Measurements from ENCODE around the gene GRK6. TPM values are rescaled to one million over a fixed set of nuclear protein-coding genes. Genes with fewer than 3 reads are reported as not detected.
"Not testable (repeated sequence)": the region's sequence is repeated elsewhere in the genome, so short reads cannot be mapped to it uniquely, and the experiment has no call there.

GRK6 gene
- total RNA-seq, 4 donors from 2014 or later, result 16.1 to 45.5 (median 27.2) TPM

DNA sequence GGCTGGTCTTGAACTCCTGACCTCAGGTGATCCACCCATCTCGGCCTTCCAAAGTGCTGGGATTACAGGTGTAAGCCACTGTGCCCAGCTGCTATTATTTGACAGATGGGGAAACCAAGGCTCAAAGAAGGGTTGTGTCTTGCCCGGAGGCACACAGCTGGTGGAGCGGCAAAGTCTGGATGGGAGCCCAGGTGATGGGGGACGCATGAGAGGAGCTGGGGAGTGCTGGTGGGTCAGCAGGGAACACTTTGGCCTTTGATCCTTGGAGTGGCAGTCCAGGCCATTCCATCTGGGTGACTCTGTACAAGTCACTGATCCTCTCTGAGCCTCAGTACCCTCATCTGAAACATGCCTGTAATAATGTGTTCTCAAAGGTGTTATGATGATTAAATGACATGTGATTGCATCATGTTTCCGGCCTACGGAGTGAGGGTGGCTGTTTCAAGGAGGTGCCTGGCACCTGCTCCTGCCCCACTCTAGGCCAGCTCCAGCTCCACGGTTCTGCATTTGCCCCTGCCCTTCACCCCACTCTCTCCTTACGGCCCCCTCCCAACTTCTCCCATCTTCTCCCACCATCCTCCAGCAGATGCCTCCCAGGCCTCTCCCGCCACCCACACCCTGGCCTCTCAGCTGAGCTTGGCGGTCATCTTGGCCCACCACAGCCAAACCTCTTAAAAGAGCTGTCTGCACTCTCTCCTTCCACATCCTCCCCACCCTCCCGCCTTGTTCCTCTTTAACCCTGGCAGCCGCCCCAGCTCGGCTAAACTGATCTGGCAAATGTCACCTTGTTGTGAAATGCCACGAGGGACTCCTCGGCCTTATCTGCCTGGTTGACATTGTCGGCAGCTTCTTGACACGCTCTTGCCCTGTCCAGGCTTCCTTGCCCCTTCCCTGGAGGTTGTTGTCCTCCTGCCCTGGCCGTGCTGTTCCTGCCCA lies 52.5 kb downstream of the GRK6 start:
- peak; percentile 38 for ATAC-seq (ENCODE audit: low FRiP score)
- DNase-seq (ENCODE audit: low spot score), result no peak
- TF ChIP-seq, protein P1, sequence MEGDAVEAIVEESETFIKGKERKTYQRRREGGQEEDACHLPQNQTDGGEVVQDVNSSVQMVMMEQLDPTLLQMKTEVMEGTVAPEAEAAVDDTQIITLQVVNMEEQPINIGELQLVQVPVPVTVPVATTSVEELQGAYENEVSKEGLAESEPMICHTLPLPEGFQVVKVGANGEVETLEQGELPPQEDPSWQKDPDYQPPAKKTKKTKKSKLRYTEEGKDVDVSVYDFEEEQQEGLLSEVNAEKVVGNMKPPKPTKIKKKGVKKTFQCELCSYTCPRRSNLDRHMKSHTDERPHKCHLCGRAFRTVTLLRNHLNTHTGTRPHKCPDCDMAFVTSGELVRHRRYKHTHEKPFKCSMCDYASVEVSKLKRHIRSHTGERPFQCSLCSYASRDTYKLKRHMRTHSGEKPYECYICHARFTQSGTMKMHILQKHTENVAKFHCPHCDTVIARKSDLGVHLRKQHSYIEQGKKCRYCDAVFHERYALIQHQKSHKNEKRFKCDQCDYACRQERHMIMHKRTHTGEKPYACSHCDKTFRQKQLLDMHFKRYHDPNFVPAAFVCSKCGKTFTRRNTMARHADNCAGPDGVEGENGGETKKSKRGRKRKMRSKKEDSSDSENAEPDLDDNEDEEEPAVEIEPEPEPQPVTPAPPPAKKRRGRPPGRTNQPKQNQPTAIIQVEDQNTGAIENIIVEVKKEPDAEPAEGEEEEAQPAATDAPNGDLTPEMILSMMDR (IDR thresholded peaks at IDR 0.05), result no peak

DNA sequence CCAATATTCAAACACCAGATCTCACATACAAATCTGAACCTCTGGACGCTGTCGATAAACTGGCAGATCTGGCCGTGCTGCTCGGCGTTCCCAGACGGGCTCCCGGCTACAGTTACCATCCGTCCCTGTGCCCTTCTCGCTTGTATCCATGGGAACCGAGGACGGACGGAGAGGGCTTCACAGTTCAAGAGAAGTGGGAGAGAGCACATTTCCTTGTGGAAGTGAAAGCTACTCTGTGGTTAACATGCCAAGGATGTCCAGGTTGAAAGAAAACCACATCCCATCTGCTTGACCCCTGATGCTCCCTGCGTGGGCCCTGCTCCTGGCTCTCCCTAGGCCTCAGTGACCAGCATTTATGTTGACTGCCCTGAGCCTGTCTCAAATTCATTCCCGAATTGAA lies 53.3 kb downstream of the GRK6 start:
- TF ChIP-seq, protein P1 (IDR thresholded peaks at IDR 0.05), result no peak
- ATAC-seq (ENCODE audit: low FRiP score) (peak; percentile 24), DNase-seq (ENCODE audit: low spot score) (no peak)

DNA sequence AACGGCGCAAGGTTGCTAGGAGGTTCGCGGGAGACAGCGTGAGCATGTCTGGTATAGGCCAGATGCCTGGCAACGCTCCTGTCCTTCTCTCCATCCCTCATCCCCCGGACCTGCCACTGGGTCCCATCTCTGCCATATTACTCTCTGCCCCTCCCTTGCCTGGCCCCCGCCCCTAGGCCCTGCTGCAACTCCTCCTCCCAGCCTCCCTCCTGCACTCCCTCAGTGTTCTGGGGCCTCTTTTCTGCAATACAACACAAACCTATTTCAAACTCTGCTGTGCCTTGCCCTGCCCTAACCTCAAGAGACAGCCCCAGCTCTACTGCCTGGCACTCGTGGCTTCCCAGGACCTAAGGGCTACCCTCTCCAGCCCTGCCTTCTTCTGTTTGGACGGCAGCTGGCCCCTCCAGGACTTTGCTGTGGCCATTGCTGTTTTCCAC lies 55.9 kb downstream of the GRK6 start:
- DNase-seq (ENCODE audit: low spot score) (no peak), ATAC-seq (ENCODE audit: low FRiP score) (no peak)
- TF ChIP-seq, protein P1 (IDR thresholded peaks at IDR 0.05), result no peak

DNA sequence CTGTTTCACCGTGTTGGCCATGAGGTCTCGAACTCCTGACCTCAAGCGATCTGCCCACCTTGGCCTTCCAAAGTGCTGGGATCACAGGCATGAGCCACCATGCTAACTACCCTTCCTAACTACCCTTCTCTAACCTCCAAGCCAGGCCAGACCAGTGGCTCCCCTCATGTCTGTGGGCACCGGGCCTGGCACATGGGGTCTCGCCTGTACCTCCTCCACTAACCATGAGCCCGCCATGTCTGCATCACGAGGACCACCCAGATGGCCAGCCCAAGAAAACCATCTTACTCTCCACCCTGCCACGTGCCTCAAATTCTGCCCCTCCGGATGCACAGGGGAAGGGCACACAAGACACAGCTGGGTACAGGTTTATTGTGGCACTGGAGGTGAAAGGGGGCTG lies 56.6 kb downstream of the GRK6 start:
- DNase-seq (ENCODE audit: low spot score) (no peak), ATAC-seq (ENCODE audit: low FRiP score) (no peak)

DNA sequence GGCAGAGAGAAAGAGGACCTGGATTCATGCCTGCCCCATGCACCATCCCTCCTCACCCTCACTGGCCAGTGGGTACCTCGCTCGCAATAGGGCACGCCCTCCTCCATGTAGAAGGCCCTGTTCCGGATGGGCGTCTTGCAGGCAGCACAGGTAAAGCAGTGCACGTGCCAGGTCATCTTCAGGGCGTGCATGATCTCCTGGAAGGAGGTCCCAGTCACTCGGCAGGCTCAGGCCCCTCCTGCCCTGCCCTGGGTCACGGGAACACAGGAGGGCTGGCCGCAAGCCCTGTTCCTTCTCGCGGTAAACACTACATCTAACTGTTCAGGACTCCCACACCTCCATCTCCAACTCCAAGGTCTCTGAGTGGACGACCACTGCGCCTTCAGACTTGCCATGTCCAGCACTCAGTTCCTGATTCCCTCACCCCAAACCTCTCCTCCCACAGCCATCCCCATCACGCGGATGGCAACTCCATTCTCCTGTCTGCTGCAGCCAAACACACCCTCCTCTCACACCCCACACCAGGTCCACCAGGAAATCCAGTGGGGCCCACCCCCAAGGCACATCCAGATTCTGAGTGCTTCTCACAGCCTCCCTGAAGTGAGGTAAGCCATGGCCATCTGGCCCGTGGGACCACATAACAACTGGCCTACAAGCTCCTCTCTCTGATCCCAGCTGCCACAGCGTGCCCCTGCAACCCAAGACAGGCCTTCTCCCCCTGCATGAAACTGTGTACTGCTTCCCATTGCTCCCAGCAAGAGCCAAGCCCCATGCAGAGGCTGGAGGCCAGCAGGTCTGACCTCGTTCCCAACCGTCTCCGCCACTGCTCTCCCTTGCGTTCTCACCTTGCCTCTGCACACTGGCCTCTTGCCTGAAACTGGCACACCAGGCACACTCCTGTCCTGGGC lies 57.8 kb downstream of the GRK6 start:
- TF ChIP-seq, protein P1 (IDR thresholded peaks at IDR 0.05), result no peak
- ATAC-seq (ENCODE audit: low FRiP score) (no peak), DNase-seq (ENCODE audit: low spot score) (no peak)

More for the DNA sequence above, 56.6 kb downstream of the GRK6 start:
- TF ChIP-seq, protein P1 (IDR thresholded peaks at IDR 0.05), result no peak

DNA sequence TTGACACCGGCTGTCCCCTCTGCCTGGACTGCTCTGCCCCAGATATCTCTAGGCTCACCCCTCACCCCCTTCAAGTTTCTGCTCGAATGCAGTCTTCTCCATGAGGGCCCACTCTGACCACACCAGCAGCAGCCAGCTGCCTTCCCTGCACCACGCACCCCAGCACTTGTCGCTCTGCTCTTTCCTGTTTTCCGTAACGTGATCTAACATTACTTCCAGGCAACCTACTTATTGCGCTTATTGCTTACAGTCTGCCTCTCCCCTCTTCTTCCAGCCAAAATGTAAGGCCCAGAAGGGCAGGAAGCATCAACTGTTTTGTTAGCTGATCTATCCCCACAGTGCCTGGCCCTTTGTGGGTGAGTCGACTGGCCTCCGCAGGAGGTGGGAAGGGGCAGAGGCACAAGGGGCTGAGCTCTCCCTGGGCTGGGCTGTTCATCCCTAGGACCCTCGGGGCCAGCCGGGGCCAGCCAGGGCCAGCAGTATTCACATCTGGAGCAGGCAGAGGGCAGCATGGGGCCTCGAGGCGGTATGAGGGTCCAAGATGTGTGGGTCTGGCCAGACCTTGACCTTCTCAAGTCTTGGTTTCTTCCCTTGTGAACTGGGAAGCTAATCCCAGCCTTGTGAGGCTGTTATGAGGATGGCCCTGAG lies 58.5 kb downstream of the GRK6 start:
- ATAC-seq (ENCODE audit: low FRiP score) (no peak), DNase-seq (ENCODE audit: low spot score) (no peak)
- TF ChIP-seq, protein P1 (IDR thresholded peaks at IDR 0.05), result no peak

DNA sequence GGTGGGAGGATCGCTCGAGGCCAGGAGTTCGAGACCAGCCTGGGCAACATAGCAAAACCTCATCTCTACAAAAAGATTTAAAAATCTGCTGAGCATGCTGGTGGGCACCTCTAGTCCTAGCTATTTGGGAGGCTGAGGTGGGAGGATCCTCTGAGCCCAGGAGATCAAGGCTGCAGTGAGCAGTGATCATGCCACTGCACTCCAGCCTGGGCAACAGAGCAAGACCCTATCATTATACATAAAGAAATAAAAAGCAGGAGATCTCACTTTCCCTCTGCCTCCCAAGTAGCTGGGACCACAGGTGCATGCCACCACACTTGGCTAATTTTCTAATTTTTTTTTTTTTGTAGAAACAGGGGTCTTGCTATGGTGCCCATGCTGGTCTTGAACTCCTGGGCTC lies 59.3 kb downstream of the GRK6 start:
- DNase-seq (ENCODE audit: low spot score); ATAC-seq (ENCODE audit: low FRiP score): not testable (repeated sequence)

Measured in omental fat pad (tissue), 4 donors.